Sigmoid colon (tissue), 4 donors: ENCODE measurements around the gene VWA3A.

Experiments
- CTCF ChIP-seq, 4 experiments: fragments of 450-650 bp in 3 of 4; fragments of 200-600 bp in 1 of 4; IDR thresholded peaks; one replicate each; pipeline ENCODE4 v1.5.1; 2016 to 2019; ENCODE audit warnings: antibody characterized with exemption in 4 of 4, mild to moderate bottlenecking in 3 of 4, moderate library complexity in 2 of 4
- EP300 ChIP-seq, 4 donors: sonication (generic); formaldehyde crosslinking; IDR thresholded peaks; one replicate each; pipeline ENCODE4 v1.6.1; 2017; ENCODE audit warnings: antibody characterized with exemption in 4 of 4
- POLR2AphosphoS5 ChIP-seq, 4 donors: sonication (generic); formaldehyde crosslinking; IDR thresholded peaks; one replicate each; pipeline ENCODE4 v1.6.1; 2017; ENCODE audit warnings: antibody characterized with exemption in 4 of 4

- TF ChIP-seq CTCF (IDR thresholded peaks at IDR 0.05) (no peak), POLR2AphosphoS5 (IDR thresholded peaks at IDR 0.05) (no peak), EP300 (IDR thresholded peaks at IDR 0.05) (no peak)
These were observed 91.0 kb downstream of the VWA3A start for GRCh38 chr16:22183335-22183734.
